Measurements from ENCODE around the gene KDM4F.
"Not testable (repeated sequence)": the region's sequence is repeated elsewhere in the genome, so short reads cannot be mapped to it uniquely, and the experiment has no call there.

KDM4F gene
- total RNA-seq: 0 reads per million in 3 experiments

DNA sequence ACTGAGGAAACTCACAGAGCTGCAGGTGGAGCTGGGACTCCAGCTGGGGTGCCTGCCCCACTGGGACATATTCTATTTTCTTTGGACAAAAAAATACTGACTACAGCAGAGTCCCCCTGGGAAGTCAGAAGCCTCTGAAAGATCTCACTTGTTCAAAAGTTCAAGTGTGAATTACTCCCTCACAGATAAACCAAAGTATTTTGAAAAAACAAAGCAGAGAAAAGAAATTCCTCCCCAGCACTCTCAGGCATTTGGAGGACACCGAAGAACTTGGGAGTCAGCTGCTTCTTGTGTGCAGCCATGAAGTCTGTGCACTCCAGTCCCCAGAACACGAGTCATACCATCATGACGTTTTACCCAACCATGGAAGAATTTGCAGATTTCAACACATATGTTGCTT lies at the start of gene KDM4F:
TSS of gene KDM4F (plus strand) at position 301 of the 400 bp plus-strand sequence.
- not testable (repeated sequence) for DNase-seq

- no peak for DNase-seq
These were observed 45.5 kb upstream of the KDM4F start for GRCh38 chr11:95003716-95004115.

DNA sequence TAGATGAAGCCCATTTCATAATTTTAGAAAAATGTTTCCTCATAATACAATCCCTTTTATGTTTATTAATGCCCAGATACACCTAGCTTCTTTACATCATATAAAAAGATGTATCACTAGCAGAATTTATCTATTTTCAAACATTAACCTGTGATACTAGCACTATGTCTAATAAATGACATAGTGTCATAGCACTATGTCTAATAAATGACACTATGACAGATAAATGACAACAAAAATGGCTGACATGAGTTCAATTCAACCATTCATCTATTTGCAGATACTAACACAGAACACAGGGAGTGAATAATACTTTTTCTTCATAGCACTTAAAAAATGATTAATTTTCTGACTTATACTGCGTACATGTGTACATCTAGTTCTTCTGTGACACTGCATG lies 43.6 kb upstream of the KDM4F start:
- DNase-seq: no peak

GRCh38 chr11:95011376-95011775 lies 37.8 kb upstream of the KDM4F start:
- DNase-seq: no peak

GRCh38 chr11:95014184-95014821 lies 34.9 kb upstream of the KDM4F start:
- no peak for DNase-seq

DNA sequence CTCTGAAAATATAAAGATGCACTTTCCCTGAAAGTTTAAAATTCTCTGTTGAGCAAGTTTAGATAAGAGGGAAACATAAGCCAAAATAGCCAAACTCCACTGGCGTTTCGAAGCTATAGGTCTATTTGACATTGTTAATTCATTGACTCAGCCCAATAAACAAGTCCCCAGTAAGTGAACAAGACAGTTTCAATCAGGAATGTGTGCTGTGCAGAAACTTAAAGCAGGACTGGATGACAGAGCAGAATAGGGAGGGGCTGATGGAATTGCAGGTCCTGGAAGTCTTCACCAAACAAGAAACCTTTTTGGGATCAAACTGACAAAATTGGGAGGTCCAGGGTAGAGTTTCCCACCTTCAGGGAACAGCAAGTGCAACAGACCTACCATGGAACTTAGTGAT lies 33.1 kb upstream of the KDM4F start:
- DNase-seq: no peak

- not testable (repeated sequence) for DNase-seq
These were observed 27.8 kb upstream of the KDM4F start for GRCh38 chr11:95021468-95021867.

DNA sequence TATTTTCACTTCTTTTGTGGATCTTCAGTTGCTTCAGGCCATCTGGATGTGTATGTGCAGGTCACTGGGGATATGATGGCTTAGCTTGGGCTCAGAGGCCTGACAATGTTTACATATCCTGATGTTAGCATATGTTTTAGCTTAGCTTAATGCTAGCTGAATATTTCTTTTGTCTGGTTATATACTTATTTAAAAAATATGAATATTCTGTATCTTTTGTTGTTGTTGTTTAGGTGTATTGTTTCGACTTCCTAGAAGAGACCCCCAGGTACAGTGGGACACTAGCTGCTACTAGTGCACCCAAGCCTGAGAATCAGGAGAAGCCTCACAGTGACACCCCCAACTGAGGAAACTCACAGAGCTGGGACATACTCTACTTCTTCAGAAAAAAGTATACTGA lies 24.3 kb upstream of the KDM4F start, which contains the start of gene KDM4E:
TSS of gene KDM4E (plus strand) at position 301 of the 400 bp plus-strand sequence. CDS start 300 bp downstream, outside the sequence.
- DNase-seq: no peak

GRCh38 chr11:95025594-95025993 lies 23.6 kb upstream of the KDM4F start:
- DNase-seq: not testable (repeated sequence)

DNA sequence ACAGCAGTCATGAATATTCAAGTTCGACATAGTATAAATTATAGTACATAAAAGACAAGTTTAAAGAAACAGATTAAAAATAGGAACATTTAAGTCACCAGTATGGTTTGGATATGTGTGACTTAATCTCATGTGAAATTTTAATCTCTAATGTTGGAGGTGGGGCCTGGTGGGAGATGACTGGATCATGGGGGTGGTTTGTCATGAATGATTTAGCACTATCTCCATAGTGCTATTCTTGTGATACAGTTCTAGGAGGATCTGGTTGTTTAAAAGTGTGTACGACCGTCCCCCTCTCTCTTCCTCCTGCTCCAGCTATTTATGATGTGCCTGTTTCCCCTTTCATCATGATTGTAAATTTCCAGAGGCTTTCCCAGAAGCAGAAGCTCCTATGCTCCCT lies 20.9 kb upstream of the KDM4F start:
- no peak for DNase-seq

DNA sequence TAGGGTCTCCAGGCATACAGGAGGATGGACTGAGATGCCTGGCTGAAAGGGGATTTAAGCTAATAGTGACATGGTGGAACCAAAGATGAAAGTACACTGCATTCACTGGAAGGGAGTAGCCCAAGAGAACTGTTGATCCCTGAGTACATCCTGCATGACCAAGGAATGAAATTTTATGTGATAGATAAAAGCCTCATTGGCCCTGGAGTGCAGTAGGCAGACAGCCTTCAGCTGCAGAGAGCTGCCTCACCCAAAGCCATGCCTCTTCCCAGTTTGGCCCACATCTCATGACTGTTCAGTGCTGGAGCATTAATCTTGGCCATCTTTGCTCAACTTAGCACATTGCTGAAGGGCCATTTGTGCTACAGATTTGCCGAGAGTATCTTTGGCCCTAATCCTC lies 16.2 kb upstream of the KDM4F start:
- no peak for DNase-seq

GRCh38 chr11:95035316-95035715 lies 13.9 kb upstream of the KDM4F start:
- DNase-seq: no peak

DNA sequence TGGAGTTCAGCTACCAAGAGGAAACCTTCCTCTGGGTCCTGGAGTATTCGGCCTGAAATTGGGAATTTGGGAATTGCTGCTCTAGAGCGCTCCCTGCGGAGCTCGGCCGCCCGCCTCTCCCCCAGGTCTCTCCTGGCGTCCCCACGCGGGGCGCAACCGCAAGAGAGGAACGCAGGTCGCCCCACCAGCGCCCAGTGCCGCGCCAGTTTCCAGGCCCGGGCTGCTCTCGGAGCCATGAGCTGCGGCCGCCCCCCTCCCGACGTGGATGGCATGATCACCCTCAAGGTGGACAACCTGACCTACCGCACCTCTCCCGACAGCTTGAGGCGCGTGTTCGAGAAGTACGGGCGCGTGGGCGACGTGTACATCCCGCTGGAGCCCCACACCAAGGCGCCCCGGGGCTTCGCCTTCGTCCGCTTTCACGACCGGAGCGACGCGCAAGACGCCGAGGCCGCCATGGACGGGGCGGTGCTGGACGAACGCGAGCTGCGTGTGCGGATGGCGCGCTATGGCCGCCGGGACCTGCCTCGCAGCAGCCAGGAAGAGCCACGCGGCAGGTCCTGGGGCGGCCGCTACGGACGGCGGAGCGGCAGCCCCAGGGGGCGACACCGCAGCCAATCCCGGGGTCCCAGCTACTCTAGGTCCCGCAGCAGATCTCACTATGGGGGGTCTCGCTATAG lies 11.7 kb upstream of the KDM4F start:
- DNase-seq: not testable (repeated sequence)

DNA sequence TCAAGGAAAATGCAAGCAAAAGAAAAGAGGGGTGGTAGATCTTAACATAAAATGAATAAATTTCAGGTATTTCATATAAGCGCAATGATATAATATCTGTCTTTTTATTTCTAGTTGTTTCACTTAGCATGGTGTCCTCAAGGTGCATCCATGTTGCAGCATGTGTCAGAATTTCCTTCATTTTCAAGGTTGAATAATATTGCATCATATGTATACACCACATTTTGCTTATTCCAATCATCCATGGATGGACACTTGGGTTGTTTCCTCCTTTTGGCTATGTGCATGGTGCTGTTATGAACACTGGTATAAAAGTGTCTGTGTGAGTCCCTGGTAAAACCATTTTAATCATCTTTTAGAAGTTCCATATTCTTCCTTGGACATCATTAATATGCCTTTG lies 7.0 kb upstream of the KDM4F start:
- no peak for DNase-seq

DNA sequence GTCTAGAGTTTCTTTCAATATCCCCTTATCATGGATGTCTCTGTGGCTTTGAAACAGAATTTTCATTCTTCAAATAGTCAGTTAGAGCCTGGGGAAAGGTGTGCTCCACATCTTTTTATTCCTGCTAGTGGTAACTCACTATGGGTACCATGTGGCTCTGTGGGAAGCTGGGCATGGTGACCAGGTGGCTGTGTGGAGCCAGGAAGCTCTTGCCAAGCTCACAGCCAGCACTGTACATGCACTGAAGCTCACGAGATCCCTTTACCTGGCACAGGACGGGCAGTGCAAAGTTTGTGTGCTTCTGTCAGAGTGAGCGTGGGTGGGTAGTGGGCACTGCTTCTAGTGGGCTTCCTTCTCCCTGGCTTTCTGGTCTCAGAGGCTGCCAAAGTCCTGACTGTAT lies 6.3 kb upstream of the KDM4F start:
- DNase-seq: no peak

- no peak for DNase-seq
These were observed 5.2 kb upstream of the KDM4F start for GRCh38 chr11:95044010-95044409.

GRCh38 chr11:95045812-95046211 lies 3.4 kb upstream of the KDM4F start:
- no peak for DNase-seq

DNA sequence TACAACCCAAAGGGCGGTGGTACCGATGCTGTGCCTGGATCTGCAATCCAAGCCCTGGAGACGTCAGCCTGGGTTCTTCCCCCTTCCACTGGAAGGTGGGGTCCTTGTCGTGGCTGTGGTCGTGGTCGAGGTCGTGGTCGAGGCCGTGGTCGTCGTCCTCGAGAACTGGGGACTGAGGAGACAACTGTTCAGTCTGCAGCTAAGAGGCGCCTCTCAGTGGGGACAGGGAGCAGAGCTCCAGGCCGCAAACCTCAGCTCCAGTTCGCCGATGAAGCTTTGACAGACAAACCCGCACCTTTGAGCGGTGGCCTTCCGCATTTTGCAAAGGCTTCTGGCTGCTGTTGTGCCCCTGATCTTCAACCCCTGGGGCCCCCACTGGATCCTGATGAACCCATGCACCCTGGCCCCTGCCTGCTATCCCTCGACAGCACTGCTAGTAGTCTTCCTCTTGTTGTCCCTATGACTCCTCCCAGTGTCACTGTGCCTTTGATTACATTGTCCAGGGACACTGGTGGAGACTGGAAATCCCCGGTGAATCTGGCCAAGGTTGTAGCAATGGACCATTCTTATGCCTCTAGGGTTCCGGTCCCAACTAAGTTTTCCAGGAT lies 1.5 kb downstream of the KDM4F start:
- no peak for DNase-seq

DNA sequence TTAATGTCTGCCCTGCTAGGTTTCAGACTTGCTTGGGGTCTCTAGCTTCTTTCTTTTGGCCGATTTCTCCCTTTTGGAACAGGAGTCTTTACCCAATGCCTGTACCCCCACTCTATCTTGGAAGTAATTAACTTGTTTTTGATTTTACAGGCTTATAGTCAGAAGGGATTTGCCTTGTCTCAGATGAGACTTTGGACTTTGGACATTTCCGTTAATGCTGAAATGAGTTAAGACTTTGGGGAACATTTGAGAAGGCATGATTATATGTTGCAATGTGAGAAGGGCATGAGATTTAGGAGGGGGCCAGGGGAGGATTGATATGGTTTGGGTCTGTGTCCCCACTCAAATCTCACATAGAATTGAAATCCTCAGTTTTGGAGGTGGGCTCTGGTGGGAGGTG lies 5.1 kb downstream of the KDM4F start:
- no peak for DNase-seq

DNA sequence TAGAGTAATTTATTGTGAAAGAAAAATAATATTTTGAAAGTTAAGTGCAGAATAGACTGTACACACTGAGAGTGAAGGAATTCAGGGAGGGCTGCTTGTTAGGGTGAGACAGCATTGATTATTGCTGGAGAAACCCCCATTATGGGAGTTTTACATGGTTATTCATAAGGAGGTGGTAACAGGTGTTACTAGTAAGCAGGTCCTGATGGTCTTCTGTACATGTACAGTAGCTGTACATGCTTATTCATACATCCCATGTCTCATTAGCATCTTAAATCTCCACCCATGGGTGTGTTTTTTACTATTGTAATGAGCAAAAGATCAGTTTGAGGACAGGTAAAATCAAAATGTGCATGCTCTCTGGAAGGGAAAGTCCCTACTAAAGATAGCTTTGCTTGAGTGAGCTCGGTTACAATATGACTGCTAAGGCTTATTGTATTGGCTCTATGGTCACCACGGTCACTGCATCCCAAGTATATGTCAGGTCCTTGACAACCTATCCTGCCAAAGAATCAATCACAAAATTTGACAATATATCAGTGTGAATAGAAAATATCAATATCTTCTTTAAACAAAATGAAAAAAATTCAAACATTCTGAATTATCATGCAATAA lies 6.2 kb downstream of the KDM4F start:
- no peak for DNase-seq

DNA sequence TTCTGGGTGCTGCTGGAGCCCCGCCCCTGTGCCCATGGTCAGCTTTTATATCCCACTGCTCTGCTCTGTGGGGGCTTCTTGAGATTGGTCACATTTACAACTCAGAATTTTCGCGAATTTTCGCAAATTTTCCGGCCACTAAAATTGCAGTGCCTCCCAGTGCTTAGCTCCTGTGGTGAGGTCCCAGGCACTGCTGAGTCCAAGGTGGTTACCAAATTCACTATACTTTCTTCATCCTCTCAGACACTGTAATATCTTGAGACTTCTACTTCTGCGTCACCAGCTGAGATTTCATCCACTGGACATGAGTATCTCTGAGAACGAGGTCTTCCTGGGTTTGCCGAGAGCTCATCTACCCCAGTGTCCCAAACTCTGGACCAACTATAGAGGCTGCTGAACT lies 8.7 kb downstream of the KDM4F start:
- DNase-seq: no peak

DNA sequence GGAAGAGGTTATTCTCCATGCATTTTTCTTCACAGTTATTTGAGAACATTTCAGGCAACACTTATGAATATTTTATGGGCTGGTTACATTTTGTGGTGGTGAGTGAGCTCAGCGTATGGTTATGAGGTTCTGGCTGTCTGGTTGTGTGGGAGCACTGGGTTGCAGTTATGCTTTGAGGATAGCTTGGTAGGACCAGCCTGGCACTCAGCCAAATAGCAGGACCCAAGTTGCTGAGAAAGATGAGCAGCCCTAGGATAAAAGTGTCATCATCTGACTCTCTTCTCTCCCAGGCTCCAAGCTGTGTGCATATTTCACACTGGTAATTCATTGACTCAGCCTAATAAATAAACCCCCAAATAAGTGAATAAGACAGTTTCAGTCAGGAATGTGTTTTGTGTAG lies 9.4 kb downstream of the KDM4F start:
- no peak for DNase-seq

DNA sequence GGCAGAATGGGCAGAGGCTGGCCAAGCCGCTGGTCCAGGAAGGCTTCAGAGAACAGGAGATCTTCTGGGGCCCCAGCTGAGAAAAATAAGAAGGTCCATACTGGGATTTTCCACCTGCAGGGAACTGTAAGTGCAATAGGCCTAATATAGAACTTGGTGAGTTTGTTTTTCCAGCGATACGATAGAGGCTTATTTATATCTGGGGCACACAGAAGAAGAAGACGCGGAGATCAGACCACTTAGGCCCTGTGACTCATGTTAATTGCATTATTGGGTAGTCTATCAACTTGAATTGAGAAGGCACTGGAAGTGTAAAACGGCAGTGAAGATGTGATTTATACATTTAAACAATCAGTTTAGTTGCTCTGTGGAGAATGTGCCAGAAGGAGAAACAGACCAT lies 9.8 kb downstream of the KDM4F start:
- DNase-seq: no peak

GRCh38 chr11:95065336-95065735 lies 16.1 kb downstream of the KDM4F start:
- DNase-seq: no peak
